Measurements from ENCODE around the gene DNM1.

DNM1 gene

DNA sequence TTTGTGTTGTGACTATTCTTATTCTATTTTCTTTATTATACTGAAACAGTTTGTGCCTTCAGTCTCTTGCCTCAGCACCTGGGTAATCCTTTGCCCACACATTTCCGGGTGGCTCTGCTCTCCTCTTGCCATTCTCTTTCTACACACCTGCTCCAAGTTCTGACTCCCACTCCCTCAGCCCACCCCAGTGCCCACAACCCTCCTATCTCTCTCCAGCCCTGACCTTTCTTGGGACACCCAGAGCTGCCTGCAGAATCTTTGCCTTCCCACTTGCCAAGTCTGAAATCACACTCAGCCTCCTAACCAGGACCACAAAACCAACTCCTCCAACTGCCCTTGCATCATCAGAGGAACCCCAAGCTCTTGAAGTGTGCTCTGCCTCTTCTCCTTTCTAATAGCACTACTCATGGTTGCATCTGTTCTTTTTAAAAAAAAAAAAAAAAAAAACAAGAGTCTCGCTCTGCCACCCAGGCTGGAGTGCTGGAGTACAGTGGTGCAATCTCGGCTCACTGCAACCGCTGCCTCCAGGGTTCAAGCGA lies 77.0 kb downstream of the DNM1 start:
- no peak for DNase-seq

DNA sequence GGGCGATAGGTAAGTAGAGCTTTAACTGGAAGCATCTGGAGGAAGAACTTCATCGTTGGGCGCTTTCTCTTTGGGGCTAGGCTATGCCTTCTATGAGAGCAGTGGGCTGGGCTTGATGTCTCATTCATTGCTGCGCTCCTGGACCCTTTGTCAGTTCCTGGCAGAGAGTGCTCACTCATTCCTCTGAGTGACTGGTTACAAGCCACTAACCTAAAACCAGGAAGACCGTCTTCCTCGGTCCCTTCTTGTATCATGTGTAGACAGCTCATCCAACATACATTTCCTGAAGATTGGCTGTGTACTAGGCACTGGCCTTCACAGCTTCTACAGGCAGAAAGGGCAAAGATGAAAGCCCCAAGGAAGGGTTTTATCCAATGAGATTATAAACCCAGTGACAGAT lies 79.3 kb downstream of the DNM1 start:
- DNase-seq: no peak

DNA sequence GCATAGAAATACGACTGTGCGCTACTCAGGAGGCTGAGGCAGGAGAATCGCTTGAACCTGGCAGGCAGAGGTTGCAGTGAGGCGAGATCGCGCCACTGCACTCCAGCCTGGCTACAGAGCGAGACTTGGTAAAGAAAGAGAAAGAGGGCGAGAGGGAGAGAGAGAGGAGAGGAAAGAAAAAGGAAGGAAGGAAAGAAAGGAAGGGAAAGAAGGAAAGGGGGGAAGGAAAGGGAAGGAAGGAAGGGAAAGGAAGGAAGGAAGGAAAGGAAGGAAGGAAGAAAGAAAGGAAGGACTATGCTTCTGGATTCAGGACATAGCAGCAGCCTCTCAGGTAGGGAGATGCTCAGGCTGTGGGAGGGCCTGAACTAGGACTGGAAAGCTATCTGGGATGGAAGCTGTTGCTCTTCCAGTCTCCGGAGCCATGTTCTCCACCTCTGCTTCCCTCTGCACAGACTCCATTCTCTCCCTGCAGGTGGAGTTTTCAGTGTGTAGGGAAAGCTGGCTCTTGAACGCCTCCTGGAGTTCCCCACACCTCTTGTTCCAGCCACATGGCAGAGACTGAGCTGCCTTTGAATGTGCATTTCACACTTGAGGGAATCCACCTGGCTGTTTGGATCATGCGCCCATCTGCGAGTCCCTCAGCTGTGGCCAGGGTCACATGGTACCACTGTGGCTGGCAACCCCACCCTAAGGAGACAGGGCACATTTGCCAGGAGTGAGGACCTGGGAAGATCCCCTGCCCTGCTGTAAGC lies 82.0 kb downstream of the DNM1 start:
- no peak for DNase-seq

DNA sequence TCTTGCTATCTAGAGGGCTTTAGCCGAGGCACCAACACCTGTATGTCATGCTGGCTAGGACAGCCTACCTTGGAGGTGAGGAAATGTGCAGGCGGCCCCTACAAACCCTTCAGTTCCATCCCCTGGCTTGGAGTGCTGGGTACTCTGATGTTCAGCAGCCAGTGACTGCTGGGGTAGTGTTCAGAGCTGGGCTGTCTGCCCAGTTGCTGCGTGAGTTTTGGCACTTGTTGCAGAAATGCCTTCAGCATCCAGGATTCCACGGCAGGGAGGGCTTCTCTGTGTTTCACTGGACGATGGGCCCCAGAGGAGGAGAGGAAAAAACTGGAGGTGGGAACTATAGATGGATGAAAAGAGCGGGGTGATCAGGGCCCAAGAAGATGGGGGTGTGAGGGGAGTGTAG lies 83.3 kb downstream of the DNM1 start:
- DNase-seq: peak; percentile 79

DNA sequence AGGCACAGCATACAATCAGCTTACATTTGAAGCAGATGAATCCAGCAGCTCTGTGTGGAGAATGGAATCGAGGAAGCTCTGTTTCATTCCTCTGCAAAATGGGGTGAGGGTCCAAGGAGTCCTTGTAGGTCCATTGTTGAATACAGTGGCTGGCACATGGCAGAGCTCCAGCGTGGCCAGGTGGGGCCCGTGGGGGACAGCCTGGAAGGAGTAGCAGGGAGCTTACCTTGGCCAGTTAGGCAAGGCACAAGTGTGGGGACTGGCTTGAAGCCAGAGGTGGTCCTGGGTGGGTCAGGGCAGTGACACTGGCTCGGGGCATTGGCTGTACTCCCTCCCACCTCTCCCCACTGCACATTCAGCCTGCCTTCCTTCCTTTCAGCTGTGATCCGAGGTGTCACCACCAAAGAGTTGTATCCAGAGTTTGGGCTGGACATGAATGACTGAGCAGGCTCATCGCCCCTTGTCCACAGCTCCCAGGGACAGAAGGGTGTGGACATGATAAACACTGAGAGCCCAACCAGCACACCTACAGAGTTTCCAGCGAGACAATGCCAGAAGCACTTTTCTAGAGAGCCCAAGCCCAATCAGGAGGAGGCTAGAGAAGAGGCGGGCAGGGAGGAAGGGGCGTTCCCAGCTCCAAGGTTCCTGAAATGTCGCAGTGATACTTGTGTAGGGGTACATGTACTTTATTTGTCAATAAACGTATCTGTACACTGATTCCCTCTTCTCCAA lies 85.3 kb downstream of the DNM1 start:
- DNase-seq: no peak

DNA sequence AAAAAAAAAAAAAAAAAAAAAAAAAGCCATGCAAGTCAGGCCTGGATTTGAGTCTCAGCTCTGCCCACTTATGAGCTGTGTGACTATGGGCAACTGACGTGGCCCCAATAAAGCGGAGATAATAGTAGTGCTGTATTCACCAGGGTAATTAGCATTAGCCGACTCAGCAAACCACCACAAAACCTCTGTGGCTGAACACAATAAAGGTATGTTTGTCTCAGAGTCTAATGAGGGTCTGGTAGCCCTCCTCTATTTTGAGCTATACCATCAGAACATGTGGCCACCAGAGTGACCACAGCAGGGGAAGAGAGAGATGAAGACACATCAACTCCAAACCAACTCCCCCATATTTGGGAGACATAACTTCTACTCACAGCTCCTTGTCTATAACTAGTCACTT lies 88.8 kb downstream of the DNM1 start:
- DNase-seq: no peak

DNA sequence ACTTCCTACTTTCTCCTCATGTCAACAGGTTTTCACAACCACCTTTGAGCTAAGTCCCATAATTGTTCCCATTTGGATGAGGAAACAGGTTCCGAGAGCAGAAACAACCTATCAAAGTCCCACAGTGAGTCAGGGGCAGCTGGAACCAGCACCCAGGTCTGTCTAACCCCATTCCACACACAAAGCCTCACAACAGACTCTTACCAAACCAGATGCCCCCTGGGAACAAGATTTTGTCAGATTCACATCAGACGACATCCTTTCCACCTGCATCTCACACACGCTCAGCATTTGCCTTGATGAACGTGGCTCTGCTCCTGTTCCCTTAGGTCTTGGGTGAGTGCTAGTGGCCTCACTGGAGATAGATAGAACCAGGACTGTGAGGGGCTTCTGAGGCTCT lies 89.9 kb downstream of the DNM1 start:
- DNase-seq: no peak

DNA sequence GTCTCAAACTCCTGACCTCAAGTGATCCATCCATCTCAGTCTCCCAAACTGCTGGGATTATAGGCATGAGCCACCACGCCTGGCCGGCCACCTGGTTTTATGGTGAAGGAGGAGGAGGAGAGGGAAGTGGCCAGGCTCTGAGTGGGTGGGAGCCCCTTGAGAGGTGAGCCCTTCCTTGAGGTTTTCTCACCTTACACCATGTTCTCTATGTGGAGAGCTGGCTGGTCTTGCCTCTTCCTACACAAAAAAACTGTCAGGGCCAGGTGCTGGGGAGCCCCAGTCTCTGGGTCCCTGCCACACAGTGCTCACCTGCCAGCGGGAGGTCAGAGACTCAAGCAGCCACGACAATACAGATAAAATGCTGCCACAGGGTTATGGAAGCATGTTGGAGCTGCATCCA lies 91.0 kb downstream of the DNM1 start:
- DNase-seq: no peak

DNA sequence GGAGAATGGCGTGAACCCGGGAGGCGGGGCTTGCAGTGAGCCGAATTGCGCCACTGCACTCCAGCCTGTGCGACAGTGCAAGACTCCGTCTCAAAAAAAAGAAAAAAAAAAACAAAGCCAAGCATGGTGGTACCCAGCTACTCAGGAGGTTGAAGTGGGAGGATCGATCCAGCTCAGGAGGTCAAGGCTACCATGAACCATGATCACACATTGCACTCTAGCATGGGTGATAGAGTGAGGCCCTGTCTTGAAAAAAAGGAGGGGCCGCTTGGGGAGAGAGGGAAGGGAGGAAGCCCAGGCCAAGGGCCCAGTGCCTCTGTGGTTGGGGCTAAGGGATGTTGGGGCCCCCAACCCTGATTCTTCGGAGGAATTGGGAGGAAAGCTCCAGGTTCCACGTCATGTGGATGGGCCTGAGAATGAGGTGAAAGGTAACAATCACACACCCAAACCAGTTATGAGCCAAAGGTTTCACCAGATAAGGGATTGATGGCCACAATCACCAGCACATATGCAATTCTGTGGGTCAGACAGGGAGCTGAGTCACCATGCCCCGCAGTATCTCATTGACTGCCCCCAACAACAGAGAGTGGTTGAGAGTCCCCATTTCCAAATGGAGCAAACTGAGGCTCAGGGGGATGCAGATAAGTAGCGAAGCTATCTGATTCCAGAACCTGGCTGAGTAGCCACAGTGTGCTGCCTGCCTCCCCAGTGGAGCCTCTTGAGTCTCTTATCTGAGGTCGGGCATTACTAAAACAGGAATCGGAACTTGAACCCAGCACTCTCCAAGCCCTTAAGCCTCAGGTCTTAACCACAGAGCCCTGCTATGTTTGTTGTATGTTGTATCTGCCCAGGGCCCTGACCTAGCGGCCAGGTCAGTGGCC lies 93.4 kb downstream of the DNM1 start:
- DNase-seq: no peak

DNA sequence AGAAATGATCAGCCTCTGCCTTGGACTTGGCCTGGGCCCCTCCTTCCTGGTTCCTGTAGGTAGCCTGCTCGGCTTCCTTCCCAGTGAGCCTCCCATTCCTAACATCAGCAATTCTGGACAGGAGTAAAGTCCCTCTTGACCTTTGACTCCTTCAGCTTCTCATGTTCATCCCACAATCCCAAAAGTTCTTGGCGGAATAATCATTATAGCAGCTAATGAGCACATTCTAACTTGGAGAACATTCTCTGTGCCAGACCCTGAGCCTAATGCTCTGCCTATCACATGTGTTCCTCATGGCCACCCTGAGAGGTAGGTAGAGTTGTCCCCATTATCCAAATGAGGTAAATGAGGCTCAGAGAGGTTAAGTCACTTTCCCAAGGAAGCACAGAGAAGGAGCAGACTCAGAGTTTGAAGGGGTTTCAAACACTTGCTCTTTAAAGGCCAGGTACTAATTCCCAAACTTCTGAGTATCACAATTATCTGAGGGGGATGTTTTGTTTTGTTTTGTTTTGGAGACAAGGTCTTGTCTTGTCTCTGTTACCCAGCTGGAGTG lies 94.1 kb downstream of the DNM1 start:
- no peak for DNase-seq

DNA sequence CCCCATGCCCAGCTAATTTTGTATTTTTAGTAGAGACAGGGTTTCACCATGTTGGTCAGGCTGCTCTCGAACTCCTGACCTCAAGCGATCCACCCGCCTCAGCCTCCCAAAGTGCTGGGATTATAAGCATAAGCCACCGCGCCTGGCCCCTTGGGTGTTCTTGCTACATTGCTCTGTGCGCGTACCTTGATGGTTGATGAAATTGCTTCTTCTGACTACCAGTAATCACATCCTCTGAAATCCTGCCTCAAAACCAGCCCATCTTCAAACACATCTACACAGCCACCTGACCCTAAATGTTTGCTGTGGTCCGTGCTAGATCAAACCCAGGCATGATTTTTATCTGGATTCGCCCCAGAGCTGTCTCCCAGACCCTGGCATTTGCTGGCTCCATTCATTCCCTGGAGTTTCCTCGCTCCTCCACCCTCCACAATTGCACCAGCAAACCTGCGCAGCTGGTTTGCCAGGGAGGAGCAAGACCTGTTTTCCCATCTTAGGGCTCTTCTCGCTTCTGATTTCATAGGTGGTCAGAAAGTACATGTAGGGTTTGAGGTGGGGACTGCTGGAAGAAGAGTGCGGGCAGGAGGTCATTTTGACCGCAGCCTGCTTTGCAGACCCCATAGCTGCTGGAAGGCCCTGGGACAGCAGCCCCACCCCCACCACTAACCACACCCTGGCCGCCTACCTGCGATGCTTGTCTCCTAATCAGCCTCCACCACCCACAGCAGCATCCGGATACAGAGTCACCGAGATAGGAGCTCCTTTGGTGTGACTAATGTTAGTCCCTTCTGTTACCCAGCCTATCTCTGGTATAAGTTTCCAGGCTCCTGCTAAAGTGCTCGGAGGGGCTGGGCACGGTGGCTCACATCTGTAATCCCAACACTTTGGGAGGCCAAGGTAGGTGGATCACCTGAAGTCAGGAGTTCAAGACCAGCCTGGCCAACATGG lies 95.6 kb downstream of the DNM1 start:
- DNase-seq: no peak

DNA sequence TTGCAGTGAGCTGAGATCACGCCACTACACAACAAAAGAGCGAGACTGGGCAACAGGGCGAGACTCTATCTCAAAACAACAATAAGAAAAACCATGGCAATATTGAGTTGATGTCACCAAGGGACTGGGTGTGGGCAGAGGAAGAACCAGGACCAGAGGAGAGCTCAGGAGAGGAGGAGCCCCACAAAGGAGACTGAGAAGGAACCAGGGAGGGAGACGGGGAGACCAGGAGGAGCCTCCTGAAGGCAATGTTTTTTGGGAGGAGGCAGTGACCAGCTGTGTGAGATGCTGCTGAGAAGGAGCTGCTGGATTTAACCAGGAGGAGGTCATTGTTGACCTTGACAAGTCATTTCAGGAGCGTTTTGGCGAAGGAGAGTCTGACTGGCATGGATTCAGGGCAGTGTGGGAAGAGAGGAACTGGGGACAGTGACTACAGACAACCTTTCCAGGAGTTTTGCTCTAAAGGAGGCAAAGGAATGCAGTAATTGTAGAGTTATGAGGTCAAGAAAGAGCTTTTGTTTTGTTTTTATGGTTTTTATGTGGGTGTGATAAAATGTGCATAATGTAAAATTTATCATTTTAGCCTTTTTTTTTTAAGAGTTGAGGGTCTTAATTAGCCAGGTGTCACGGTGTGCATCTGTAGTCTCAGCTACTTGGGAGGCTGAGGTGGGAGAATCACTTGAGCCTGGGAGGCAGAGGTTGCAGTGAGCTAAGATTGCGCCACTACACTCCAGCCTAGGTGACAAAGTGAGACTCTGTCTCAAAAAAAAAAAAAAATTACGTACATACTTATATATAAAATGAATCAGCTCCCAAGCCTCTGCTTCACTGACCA lies 101.2 kb downstream of the DNM1 start:
- no peak for DNase-seq
